Suprapubic skin (tissue), 4 donors: Measurements from ENCODE around the gene NAT9. TPM values are rescaled to one million over a fixed set of nuclear protein-coding genes. Genes with fewer than 3 reads are reported as not detected.

Experiments used
- DNase-seq, 2 donors: peaks; one replicate each; pipeline ENCODE4 v3.0.0-alpha.2; 2019; ENCODE audit warnings: low spot score in 2 of 2
- H3K27ac ChIP-seq: fragments of 200-600 bp; sonication (generic); one replicate; pipeline ENCODE4 v1.5.1; 2019
- H3K27me3 ChIP-seq: fragments of 200-600 bp; sonication (generic); one replicate; pipeline ENCODE4 v1.5.1; 2019
- H3K36me3 ChIP-seq: fragments of 200-600 bp; sonication (generic); one replicate; pipeline ENCODE4 v1.5.1; 2019
- H3K4me1 ChIP-seq: fragments of 200-600 bp; sonication (generic); one replicate; pipeline ENCODE4 v1.5.1; 2019
- H3K4me3 ChIP-seq: fragments of 200-600 bp; sonication (generic); one replicate; pipeline ENCODE4 v1.5.1; 2019; ENCODE audit warnings: mild to moderate bottlenecking
- H3K9me3 ChIP-seq: fragments of 200-600 bp; sonication (generic); one replicate; pipeline ENCODE4 v1.5.1; 2019
- EP300 ChIP-seq: sonication (generic); formaldehyde crosslinking; IDR thresholded peaks from one replicate; pipeline ENCODE4 v1.6.1; 2017; ENCODE audit warnings: antibody characterized with exemption
- POLR2A ChIP-seq, 2 donors: fragments of 450-650 bp; IDR thresholded peaks; one replicate each; pipeline ENCODE4 v1.6.1; 2017; ENCODE audit warnings: antibody characterized with exemption in 2 of 2, mild to moderate bottlenecking in 2 of 2, moderate library complexity in 2 of 2
- POLR2AphosphoS5 ChIP-seq, 3 donors: sonication (generic); formaldehyde crosslinking; IDR thresholded peaks; one replicate each; pipeline ENCODE4 v1.6.1; 2017; ENCODE audit warnings: antibody characterized with exemption in 3 of 3
- WGBS: methylation state at CpG from one replicate; pipeline ENCODE4 v1.1.5; 2018; 5-methylcytosine and 5-hydroxymethylcytosine counted together
- total RNA-seq, 4 donors: library from RNA; depleted of rRNA; stranded (reverse); fragments of >200 nt; gene quantifications; one replicate each; pipeline ENCODE4 v1.1.0, GENCODE V29; 2016
- TF ChIP-seq, protein P1 (sequence below), 2 donors: fragments of 200-600 bp in 1 of 2; fragments of 450-650 bp in 1 of 2; sonication (generic) in 1 of 2; IDR thresholded peaks; one replicate each; pipeline ENCODE4 v1.5.1; 2016 to 2019; ENCODE audit warnings: antibody characterized with exemption in 2 of 2, mild to moderate bottlenecking in 1 of 2, moderate library complexity in 1 of 2

NAT9 gene
- total RNA-seq, 4 donors from 2014 or later = 21.0 to 32.7 (median 24.4) TPM

GRCh38 chr17:74722782-74723181 is 53.4 kb downstream of the NAT9 start:
- Histone ChIP-seq H3K27me3 (no peaks in the 10 kb centered on the region), H3K9me3 (no peaks in the 10 kb centered on the region), H3K36me3 (no peaks in the 10 kb centered on the region), H3K27ac (no peak overlapping the region), H3K4me1 (no peaks in the 10 kb centered on the region), H3K4me3 (no peak overlapping the region)
- DNase-seq = no peak
- TF ChIP-seq POLR2A (IDR thresholded peaks at IDR 0.05) (no peak), POLR2AphosphoS5 (IDR thresholded peaks at IDR 0.05) (no peak), EP300 (no peak)
- TF ChIP-seq, protein P1, sequence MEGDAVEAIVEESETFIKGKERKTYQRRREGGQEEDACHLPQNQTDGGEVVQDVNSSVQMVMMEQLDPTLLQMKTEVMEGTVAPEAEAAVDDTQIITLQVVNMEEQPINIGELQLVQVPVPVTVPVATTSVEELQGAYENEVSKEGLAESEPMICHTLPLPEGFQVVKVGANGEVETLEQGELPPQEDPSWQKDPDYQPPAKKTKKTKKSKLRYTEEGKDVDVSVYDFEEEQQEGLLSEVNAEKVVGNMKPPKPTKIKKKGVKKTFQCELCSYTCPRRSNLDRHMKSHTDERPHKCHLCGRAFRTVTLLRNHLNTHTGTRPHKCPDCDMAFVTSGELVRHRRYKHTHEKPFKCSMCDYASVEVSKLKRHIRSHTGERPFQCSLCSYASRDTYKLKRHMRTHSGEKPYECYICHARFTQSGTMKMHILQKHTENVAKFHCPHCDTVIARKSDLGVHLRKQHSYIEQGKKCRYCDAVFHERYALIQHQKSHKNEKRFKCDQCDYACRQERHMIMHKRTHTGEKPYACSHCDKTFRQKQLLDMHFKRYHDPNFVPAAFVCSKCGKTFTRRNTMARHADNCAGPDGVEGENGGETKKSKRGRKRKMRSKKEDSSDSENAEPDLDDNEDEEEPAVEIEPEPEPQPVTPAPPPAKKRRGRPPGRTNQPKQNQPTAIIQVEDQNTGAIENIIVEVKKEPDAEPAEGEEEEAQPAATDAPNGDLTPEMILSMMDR (IDR thresholded peaks at IDR 0.05) = no peak
- WGBS = 92% methylated on average over 4 of the region's 4 CpGs

Other genes with a start within 250 kb of the NAT9 start
- not detected for gene CD300LB, start 244.9 kb downstream of the NAT9 start, total RNA-seq
- under 1 TPM; 0.31 to 0.80 (median 0.53) TPM for gene CD300C, start 230.2 kb downstream of the NAT9 start, total RNA-seq
- gene CD300H, start 208.8 kb downstream of the NAT9 start, total RNA-seq = not detected
- gene CD300LD, start 184.1 kb downstream of the NAT9 start, total RNA-seq = not detected
- under 1 TPM in 1 of 4 donors, not detected in 3; 0.24 TPM for gene CD300E, start 152.6 kb downstream of the NAT9 start, total RNA-seq
- gene CD300LF, start 63.4 kb downstream of the NAT9 start, total RNA-seq = not detected
- gene RAB37, start 39.1 kb downstream of the NAT9 start, total RNA-seq = under 1 TPM in 2 of 4 donors, not detected in 2; 0.32 to 0.38 TPM
- 10 to 100 TPM; 21.1 to 53.8 (median 42.0) TPM for gene NHERF1, start 27.7 kb downstream of the NAT9 start, total RNA-seq
- gene GRIN2C, start 83.5 kb upstream of the NAT9 start, total RNA-seq = under 1 TPM in 1 of 4 donors, not detected in 3; 0.13 TPM
- gene FDXR, start 96.6 kb upstream of the NAT9 start, total RNA-seq = 10 to 100 TPM; 19.1 to 34.1 (median 24.7) TPM
- 10 to 100 TPM in 2 of 4 donors, 1 to 10 TPM in 2; 4.9 to 11.6 (median 8.1) TPM for gene FADS6, start 117.3 kb upstream of the NAT9 start, total RNA-seq
- 1 to 10 TPM; 1.1 to 3.7 (median 1.9) TPM for gene USH1G, start 146.9 kb upstream of the NAT9 start, total RNA-seq
- gene OTOP2, start 147.9 kb upstream of the NAT9 start, total RNA-seq = under 1 TPM in 1 of 4 donors, not detected in 3; 0.49 TPM
- gene OTOP3, start 159.6 kb upstream of the NAT9 start, total RNA-seq = under 1 TPM in 2 of 4 donors, not detected in 2; 0.65 to 0.98 TPM
- gene HID1, start 196.4 kb upstream of the NAT9 start, total RNA-seq = 10 to 100 TPM in 2 of 4 donors, 1 to 10 TPM in 2; 3.4 to 13.7 (median 9.5) TPM
- 1 to 10 TPM; 5.6 to 8.6 (median 6.9) TPM for gene CDR2L, start 211.3 kb upstream of the NAT9 start, total RNA-seq
- 10 to 100 TPM; 20.2 to 68.2 (median 46.7) TPM for gene MRPL58, start 236.3 kb upstream of the NAT9 start, total RNA-seq